Keratinocyte (primary cell): ENCODE data around the gene B4GALNT4. TPM values are rescaled to one million over a fixed set of nuclear protein-coding genes. Genes with fewer than 3 reads are reported as not detected.

Experiments
- DNase-seq: peaks from one replicate; pipeline ENCODE4 v3.0.0-alpha.2; 2011; ENCODE audit warnings: low read depth, missing footprints, low spot score
- FAIRE-seq: peaks from 2 replicates; lab custom pipeline; 2011; peaks lifted over from hg19 to GRCh38; lab: Jason Lieb, UNC
- H2AFZ ChIP-seq: 2 replicates; pipeline ENCODE4 v1.6.0; 2012; ENCODE audit warnings: low read length, control low read depth, inconsistent platforms; ENCODE audit not compliant: control insufficient read depth
- H3K27ac ChIP-seq: 2 replicates; pipeline ENCODE4 v1.5.1; 2011; ENCODE audit warnings: low read length; ENCODE audit not compliant: control insufficient read depth, insufficient read depth
- H3K27me3 ChIP-seq: 3 replicates; pipeline ENCODE4 v1.6.0; 2011; ENCODE audit warnings: low read length; ENCODE audit not compliant: control insufficient read depth, insufficient read depth; ENCODE audit errors: extremely low read depth
- H3K36me3 ChIP-seq, 2 experiments: 2 replicates in 1 of 2; 3 replicates in 1 of 2; pipeline ENCODE4 v1.5.1; 2011; ENCODE audit warnings: low read length in 2 of 2, mild to moderate bottlenecking in 1 of 2; ENCODE audit not compliant: control insufficient read depth in 2 of 2, insufficient read depth in 2 of 2; ENCODE audit errors: extremely low read depth in 1 of 2
- H3K4me1 ChIP-seq: 3 replicates; pipeline ENCODE4 v1.5.1; 2011; ENCODE audit warnings: low read length; ENCODE audit not compliant: control insufficient read depth, insufficient read depth; ENCODE audit errors: extremely low read depth
- H3K4me2 ChIP-seq: 3 replicates; pipeline ENCODE4 v1.6.0; 2011; ENCODE audit warnings: low read depth, low read length; ENCODE audit not compliant: control insufficient read depth, insufficient read depth; ENCODE audit errors: extremely low read depth
- H3K4me3 ChIP-seq, 3 experiments: fragments of 200-600 bp in 1 of 3; sonication (generic) in 1 of 3; 2 replicates in 2 of 3; 3 replicates in 1 of 3; pipeline ENCODE4 v1.5.1; 2011 to 2016; ENCODE audit warnings: low read length in 3 of 3, mild to moderate bottlenecking in 3 of 3, control low read depth in 2 of 3, inconsistent platforms in 1 of 3, low read depth in 1 of 3, mixed read lengths in 1 of 3, mixed run types in 1 of 3, moderate library complexity in 1 of 3; ENCODE audit not compliant: control insufficient read depth in 2 of 3, insufficient read depth in 2 of 3; ENCODE audit errors: extremely low read depth in 1 of 3
- H3K79me2 ChIP-seq: 2 replicates; pipeline ENCODE4 v1.6.0; 2012; ENCODE audit warnings: low read length; ENCODE audit not compliant: control insufficient read depth, insufficient read depth
- H3K9ac ChIP-seq: 3 replicates; pipeline ENCODE4 v1.6.0; 2011; ENCODE audit warnings: low read length; ENCODE audit not compliant: control insufficient read depth, insufficient read depth; ENCODE audit errors: extremely low read depth
- H3K9me1 ChIP-seq: 3 replicates; pipeline ENCODE4 v1.6.0; 2011; ENCODE audit warnings: low read length; ENCODE audit not compliant: control insufficient read depth, insufficient read depth; ENCODE audit errors: extremely low read depth
- H3K9me3 ChIP-seq: 2 replicates; pipeline ENCODE4 v1.5.1; 2012; ENCODE audit warnings: low read depth, low read length; ENCODE audit not compliant: control insufficient read depth
- H4K20me1 ChIP-seq: 3 replicates; pipeline ENCODE4 v1.6.0; 2011; ENCODE audit warnings: low read length; ENCODE audit not compliant: control insufficient read depth, insufficient read depth; ENCODE audit errors: extremely low read depth
- CTCF ChIP-seq, 3 experiments: IDR thresholded peaks in 1 of 3; conservative IDR thresholded peaks in 1 of 3; optimal IDR thresholded peaks in 1 of 3; 2 replicates in 2 of 3; 3 replicates in 1 of 3; pipeline versions ENCODE3 to v1.5.1; 2011; ENCODE audit warnings: low read length in 3 of 3, mild to moderate bottlenecking in 3 of 3, moderate library complexity in 2 of 3, control low read depth in 1 of 3, inconsistent platforms in 1 of 3; ENCODE audit not compliant: insufficient read depth in 2 of 3; ENCODE audit errors: extremely low read depth in 1 of 3
- EZH2 ChIP-seq: IDR thresholded peaks from one replicate; pipeline ENCODE4 v1.6.1; 2012; ENCODE audit warnings: inconsistent platforms, mild to moderate bottlenecking, low read length, moderate library complexity
- dilution Hi-C: fragments of 300-500 bp; cut with MboI; formaldehyde crosslinking; loops from one replicate; pipeline ENCODE4 v1.7.0; 2020; ENCODE audit warnings: low sequenced_read_pairs; ENCODE audit not compliant: extremely low pct_ligation_motif_present
- polyA plus RNA-seq, 5 experiments: library from polyadenylated mRNA; depleted of rRNA in 3 of 5; stranded (reverse) in 3 of 5; stranded (forward) in 1 of 5; unstranded in 1 of 5; fragments of >200 nt; gene quantifications; 1 replicate in 1 of 5; 2 replicates in 3 of 5; 3 replicates in 1 of 5; pipeline versions ENCODE4 v1.2.1 to v1.2.3, GENCODE V29; 2011 to 2012; ENCODE audit warnings: missing spikeins in 2 of 5, low read depth in 1 of 5, low replicate concordance in 1 of 5

The B4GALNT4 gene
- polyA plus RNA-seq, 1 donor (not counting 4 experiments of a cell fraction or from before 2014, with no cell fraction given): 7.3 TPM

GRCh38 chr11:420054-420910 lies 51.0 kb downstream of the B4GALNT4 start:
- H3K4me1 ChIP-seq: peaks cover 12% of the 10 kb centered on the region
- H3K36me3 ChIP-seq: peaks cover 0 to 6% of the 10 kb centered on the region in 2 experiments
- H3K9me1 ChIP-seq: no peaks in the 10 kb centered on the region
- no peak for TF ChIP-seq EZH2
- TF ChIP-seq CTCF (optimal IDR thresholded peaks at IDR 0.05 in 1 of 3, IDR thresholded peaks at IDR 0.05 in 1 of 3, conservative IDR thresholded peaks at IDR 0.05 in 1 of 3; ENCODE audit: extremely low read depth in 1 of 3, insufficient read depth in 2 of 3, low read length in 3 of 3): no peak
- H3K4me2 ChIP-seq: no peak overlapping the region
- no peak overlapping the region for H2AFZ ChIP-seq
- no peak overlapping the region for H3K9ac ChIP-seq
- H3K4me3 ChIP-seq: no peak overlapping the region
- H3K27ac ChIP-seq: no peak overlapping the region
- H3K27me3 ChIP-seq: no peaks in the 10 kb centered on the region
- FAIRE-seq (no peak), DNase-seq (no peak)
- H3K79me2 ChIP-seq: no peaks in the 10 kb centered on the region
- no peaks in the 10 kb centered on the region for H3K9me3 ChIP-seq
- dilution Hi-C loops: no loop called here
- H4K20me1 ChIP-seq: no peaks in the 10 kb centered on the region

- no peak overlapping the region for H2AFZ ChIP-seq
- H3K27ac ChIP-seq: no peak overlapping the region
- DNase-seq (no peak), FAIRE-seq (no peak)
- H3K4me2 ChIP-seq: no peak overlapping the region
- dilution Hi-C loops: no loop called here
- no peaks in the 10 kb centered on the region for H3K79me2 ChIP-seq
- H3K9ac ChIP-seq: no peak overlapping the region
- H4K20me1 ChIP-seq: no peaks in the 10 kb centered on the region
- no peak overlapping the region for H3K4me3 ChIP-seq
- H3K9me1 ChIP-seq: no peaks in the 10 kb centered on the region
- H3K9me3 ChIP-seq: no peaks in the 10 kb centered on the region
- H3K4me1 ChIP-seq: peaks cover 6% of the 10 kb centered on the region
- peaks cover 0 to 6% of the 10 kb centered on the region in 2 experiments for H3K36me3 ChIP-seq
- H3K27me3 ChIP-seq: no peaks in the 10 kb centered on the region
- no peak for TF ChIP-seq EZH2
- no peak for TF ChIP-seq CTCF (optimal IDR thresholded peaks at IDR 0.05 in 1 of 3, IDR thresholded peaks at IDR 0.05 in 1 of 3, conservative IDR thresholded peaks at IDR 0.05 in 1 of 3; ENCODE audit: extremely low read depth in 1 of 3, insufficient read depth in 2 of 3, low read length in 3 of 3)
Measured at GRCh38 chr11:420911-421321, 51.6 kb downstream of the B4GALNT4 start.
